A673 (cell line): ENCODE results near the gene MST1.

ENCODE experiments used
- EZH2 ChIP-seq: fragments of 200-600 bp; sonication (generic); IDR thresholded peaks from 2 replicates; pipeline ENCODE4 v1.6.1; 2017; ENCODE audit warnings: borderline replicate concordance, low read depth, mild to moderate bottlenecking, mixed read lengths, antibody characterized with exemption, low read length; ENCODE audit not compliant: poor library complexity, severe bottlenecking
- TF ChIP-seq, protein P1 (sequence below): fragments of 300-800, 200-600 bp; sonication (generic); conservative IDR thresholded peaks from 2 replicates; pipeline ENCODE4 v1.5.1; 2017; ENCODE audit warnings: low read depth, mild to moderate bottlenecking, antibody characterized with exemption, low read length, moderate library complexity, mixed read lengths

DNA sequence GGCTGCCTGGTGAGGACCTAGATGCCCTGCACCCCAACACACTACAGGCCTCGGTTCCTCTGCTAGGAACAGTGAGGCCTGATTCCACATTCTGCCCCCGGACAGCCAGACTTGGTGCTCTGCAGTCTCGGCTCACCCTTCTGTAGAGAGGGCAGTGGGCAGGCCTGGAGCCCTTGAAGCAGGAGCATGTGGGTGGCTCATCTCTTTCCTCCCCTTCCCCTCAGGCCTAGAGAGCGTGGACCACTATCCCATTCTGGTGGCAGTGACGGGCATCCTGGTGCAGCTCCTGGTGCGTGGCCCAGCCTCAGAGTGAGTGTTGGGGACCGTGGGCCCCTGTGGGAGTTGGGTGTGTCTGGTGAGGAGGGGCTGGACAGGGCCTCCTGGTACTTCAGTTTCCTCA is 26.9 kb upstream of the MST1 start:
- TF ChIP-seq, protein P1, sequence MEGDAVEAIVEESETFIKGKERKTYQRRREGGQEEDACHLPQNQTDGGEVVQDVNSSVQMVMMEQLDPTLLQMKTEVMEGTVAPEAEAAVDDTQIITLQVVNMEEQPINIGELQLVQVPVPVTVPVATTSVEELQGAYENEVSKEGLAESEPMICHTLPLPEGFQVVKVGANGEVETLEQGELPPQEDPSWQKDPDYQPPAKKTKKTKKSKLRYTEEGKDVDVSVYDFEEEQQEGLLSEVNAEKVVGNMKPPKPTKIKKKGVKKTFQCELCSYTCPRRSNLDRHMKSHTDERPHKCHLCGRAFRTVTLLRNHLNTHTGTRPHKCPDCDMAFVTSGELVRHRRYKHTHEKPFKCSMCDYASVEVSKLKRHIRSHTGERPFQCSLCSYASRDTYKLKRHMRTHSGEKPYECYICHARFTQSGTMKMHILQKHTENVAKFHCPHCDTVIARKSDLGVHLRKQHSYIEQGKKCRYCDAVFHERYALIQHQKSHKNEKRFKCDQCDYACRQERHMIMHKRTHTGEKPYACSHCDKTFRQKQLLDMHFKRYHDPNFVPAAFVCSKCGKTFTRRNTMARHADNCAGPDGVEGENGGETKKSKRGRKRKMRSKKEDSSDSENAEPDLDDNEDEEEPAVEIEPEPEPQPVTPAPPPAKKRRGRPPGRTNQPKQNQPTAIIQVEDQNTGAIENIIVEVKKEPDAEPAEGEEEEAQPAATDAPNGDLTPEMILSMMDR = no peak
- TF ChIP-seq EZH2 = no peak
